NCI-H1092 treated with DMSO at 0.1 percent for 48 hours (cell line): ENCODE results near the gene CSNK1G2.

Experiments used
- DNase-seq: peaks from one replicate; lab custom pipeline; 2025; lab: John Stamatoyannopoulos, UW

CSNK1G2 gene

DNA sequence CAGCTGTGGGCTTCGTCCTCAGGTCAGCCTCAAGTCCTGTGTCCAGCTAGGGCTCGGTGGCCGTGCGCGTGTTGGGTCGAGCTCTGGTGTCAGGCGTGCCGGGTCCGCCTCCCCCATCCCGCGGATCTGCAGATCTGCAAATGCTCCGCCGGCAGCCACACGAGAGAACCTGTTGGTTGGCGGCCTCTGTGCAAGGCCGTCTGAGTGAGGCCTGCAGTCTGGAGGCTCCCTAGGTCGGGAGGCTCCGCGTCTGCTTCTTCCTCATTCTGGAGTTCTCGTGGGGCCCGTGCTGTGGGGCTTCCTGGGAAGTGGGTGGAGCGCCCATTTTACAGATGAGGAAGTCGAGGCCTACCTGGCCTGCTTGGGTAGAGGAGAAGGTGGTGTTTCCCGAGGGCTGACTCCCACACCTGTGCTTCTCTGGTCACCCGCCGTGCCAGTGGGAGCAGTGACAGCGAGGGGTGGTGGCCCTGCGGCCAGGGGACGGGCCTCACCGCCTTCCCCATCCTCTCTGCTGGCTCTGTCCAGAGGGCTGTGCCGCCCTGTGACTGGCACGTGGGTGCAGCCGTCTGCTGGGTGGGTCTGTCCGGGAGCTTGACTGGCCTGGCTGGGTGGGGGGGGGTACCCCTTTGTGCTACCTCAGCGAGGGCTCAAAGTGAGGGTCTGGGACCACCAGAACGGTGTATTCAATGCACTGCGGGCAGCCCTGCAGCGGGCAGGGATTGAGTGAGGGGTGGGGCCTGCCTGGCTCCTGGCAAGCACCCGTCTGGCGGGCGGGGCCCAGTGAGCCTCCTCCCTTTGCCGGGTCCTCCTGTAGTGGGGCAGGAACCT lies 3.3 kb downstream of the CSNK1G2 start:
- no peak for DNase-seq

- no peak for DNase-seq
These were observed 4.1 kb downstream of the CSNK1G2 start for GRCh38 chr19:1944916-1945561.

- DNase-seq = no peak
These were observed 4.9 kb downstream of the CSNK1G2 start for GRCh38 chr19:1945899-1946298.

DNA sequence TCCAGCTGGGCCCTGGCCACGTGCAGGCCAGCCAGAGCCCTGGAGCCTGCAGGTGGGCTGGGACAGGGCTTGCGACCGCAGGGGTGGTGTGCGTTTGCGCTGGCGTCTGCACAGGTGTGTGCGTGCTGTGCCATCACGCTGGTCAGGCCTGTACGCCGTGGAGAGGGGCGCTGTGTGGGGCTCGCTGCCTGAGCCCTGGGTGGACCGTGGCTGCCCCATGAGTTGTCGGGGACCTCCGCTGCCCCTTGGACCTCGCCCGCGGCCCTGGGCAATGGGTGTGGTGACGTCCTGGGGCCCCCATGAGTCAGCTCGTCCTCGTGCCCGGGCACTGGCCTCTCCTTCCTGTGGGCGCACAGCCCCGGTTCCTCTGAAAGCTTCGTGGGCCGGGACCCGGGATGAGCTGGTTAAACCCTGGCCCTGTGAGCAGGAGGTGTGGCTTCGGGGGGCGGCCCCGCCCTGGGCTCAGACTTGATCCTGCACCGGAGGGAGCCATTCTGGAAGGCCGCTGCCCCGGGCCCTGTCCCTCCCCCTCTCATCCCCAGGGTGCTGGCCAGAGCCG lies 6.8 kb downstream of the CSNK1G2 start:
- DNase-seq = no peak

DNA sequence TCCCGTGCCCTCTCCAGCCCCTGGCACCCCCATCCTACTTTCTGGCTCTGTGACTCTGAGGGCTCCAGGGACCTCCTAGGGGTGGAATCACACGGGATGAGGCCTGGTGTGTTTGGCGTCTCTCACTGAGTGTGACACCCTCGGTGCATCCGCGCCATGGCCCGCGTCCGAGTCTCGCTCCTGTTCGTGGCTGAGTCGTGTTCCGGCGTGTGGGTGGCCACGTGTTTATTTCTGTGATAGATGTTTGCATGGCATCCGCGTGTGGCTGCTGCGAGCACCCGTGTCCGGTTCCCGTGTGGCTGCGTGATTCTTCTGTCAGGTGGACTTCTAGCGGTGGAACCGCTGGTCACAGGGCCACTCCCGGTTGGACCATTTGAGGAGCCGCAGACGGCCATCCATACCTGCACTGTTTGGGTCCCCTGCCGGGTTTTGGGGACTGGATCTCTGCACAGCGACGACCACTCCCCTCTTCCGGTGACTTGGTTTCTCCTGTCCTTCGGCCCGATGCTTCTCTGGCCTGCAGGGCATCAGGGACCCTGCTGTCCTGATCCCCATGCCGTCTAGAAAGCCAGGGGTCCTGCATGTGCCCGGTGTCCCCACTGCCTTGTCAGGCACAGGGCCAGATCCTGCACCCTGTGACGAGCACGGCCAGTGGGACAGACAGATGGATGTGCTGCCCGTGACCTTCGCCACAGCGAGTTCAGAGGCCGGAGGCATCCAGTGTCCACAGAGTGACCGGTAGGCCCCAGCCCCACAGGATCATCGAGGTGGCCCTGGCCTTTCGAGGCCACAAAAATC lies 8.5 kb downstream of the CSNK1G2 start:
- no peak for DNase-seq

- DNase-seq = no peak
These were observed 9.7 kb downstream of the CSNK1G2 start for GRCh38 chr19:1950640-1951039.

- DNase-seq = no peak
These were observed 11.7 kb downstream of the CSNK1G2 start for GRCh38 chr19:1952635-1953034.

GRCh38 chr19:1953037-1953436 lies 12.1 kb downstream of the CSNK1G2 start:
- no peak for DNase-seq

GRCh38 chr19:1953441-1954094 lies 12.6 kb downstream of the CSNK1G2 start:
- no peak for DNase-seq

DNA sequence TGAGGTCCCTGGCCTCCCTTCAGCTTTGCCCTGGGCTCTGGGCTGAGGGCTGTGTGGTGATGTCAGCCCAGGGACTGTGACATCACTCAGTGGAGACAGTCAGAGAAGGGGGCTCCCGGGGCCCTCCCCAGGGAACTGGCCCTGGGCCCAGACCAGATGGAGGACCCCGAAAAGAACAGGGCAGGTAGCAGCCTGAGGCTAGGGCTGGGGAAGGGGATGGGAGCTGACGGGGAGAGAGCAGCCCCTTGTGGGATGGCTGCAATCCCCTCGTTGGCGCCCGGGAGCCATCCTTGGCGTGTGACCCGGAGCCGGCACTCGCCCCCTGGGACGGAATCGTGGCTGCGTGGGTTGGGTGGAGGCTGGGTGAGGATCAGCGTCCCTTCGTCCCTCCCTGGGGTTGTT lies 13.6 kb downstream of the CSNK1G2 start:
- no peak for DNase-seq

DNA sequence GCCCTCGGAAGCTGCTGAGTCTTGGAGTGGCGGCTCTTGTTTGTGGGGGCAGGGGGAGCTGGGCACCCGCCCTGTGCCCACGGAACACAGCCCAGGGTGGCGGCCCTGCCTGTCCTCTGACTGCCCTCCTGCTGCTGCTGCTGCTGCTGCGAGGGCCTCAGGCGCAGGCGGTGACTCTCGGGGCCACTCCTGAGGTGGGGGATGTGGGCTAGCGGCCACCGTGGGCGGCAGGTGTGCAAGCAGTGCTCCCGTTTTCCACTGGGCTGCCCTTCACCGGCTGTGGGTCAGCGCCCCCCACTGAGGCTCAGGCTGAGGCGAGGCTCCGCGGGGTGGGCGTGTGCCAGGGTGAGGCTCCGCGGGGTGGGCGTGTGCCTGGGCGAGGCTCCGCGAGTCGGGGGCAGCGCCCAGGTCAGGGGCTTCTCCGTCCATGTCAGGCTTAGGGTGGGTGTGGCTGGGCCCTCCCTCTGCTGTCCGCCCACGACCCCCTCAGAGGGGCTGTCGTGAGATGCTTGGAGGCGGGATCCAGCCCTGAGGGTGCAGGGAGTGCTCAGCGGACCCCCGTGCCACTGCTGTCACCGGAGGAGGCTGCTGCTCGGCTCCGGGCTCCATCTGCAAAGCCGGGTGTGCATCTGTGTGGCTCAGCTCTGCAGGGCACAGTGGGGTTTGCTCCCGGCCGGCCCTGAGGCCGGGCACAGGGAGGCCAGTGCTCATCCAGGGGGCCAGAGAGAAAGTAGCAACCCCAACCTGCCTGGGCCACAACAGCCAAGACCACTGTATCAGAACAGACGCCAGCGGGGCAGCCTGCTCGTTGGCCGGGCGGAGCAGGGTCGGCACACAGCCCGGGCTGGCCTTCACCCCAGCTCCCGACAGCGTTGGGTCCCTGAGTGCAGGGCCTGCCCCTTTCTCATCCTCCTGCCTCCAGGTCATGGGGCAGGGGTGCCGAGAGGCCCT lies 14.5 kb downstream of the CSNK1G2 start:
- DNase-seq = no peak

DNA sequence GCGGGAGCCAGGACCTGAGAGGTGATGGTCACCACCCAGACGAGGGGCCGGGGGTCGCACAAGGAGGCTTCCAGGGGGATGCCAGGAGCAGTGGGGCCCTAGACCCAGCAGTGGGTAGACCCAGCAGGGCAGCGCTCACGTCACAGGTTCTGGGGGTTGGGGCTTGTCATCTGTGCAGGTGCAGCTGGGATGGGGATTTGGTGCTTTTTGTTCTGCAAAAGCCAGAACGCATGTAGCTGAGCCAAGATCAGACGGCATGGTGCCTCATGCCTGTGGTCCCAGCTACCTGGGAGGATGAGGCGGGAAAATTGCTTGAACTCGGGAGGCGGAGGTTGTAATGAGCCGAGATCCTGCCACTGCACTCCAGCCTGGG lies 15.1 kb downstream of the CSNK1G2 start:
- no peak for DNase-seq

DNA sequence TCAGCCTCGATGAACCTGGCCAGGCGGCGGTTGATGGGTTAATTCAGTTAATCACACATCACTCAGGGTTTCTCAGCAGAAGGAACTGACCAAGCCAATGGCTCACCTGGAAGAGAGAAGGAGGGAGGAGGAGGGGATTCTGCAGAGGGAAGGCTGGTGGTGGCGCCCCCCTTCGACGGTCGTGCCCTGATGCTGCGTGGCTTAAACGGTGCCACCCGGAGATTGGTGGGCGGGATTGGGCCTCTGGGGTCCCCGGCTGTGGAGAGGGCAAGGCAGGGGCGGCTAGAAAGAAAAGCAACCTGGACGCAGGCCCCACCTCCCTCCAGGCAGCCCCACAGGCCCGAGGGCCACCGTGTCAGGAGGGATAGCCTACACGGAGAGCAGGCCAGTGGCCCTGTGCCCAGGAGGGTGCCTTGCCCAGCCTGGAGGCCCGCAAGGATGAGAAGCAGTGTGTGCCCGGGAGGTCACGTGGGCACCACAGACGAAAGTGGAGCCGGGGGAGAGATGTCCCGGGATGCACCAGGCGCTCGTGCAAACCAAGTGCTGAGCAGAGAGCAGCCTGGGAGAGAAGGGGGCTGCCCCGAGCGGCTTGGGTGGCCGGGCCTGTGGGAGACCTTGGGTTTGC lies 16.0 kb downstream of the CSNK1G2 start:
- DNase-seq = no peak

GRCh38 chr19:1957562-1958248 lies 16.7 kb downstream of the CSNK1G2 start:
- no peak for DNase-seq

DNA sequence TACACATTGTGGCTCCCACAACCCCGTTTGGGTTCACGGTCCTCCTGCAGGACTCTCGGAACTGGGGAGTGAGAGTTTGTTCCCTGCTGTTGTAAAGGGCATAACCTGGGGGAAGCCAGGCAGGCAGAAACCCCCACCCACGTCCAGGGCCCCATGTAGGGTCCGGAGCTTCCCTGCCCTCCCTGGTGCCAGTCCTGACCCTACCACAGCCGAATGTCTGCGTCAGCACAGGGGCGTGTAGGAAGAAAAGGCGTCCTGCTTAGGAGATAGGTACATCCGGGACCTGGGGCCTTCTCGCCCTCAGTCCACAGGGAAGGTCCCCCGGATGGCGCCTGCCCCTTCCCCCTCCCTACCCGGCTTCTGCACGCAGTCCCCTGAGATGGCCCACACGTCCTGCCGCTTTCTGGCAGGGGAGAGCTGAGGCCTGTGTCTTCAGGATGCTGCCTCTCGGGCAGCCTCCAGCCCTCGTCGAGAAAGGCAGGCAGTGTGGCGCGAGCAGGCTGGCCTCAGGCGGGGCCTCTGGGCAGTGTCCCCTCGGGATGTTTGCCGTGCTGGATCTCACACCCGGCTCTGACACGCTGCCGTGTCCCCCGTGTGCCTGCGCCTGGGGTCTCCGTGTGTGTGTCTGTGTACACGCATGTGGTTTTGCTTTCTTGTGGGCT lies 19.1 kb downstream of the CSNK1G2 start:
- no peak for DNase-seq

- no peak for DNase-seq
These were observed 20.3 kb downstream of the CSNK1G2 start for GRCh38 chr19:1961000-1961883.

- no peak for DNase-seq
These were observed 21.7 kb downstream of the CSNK1G2 start for GRCh38 chr19:1962674-1963073.

- DNase-seq = no peak
These were observed 26.2 kb downstream of the CSNK1G2 start for GRCh38 chr19:1967087-1967608.
